Glutamatergic neuron (in vitro differentiated cells): ENCODE data around the gene TMEM72. TPM values are rescaled to one million over a fixed set of nuclear protein-coding genes. Genes with fewer than 3 reads are reported as not detected.

ENCODE experiments used
- DNase-seq: peaks from one replicate; pipeline ENCODE4 v3.0.0; 2022
- H3K27ac Mint-ChIP-seq: one replicate; pipeline ENCODE4 v1.8.0; 2020; ENCODE audit warnings: mild to moderate bottlenecking, mixed read lengths, inconsistent platforms; ENCODE audit not compliant: unreplicated experiment
- H3K27me3 Mint-ChIP-seq: one replicate; pipeline ENCODE4 v1.8.0; 2020; ENCODE audit warnings: mild to moderate bottlenecking, moderate library complexity, mixed read lengths, inconsistent platforms; ENCODE audit not compliant: unreplicated experiment
- H3K36me3 Mint-ChIP-seq: one replicate; pipeline ENCODE4 v1.8.0; 2020; ENCODE audit warnings: mild to moderate bottlenecking, mixed read lengths, inconsistent platforms; ENCODE audit not compliant: unreplicated experiment
- H3K4me1 Mint-ChIP-seq: one replicate; pipeline ENCODE4 v1.8.0; 2020; ENCODE audit warnings: mild to moderate bottlenecking, low read depth, mixed read lengths, inconsistent platforms; ENCODE audit not compliant: unreplicated experiment
- H3K4me3 Mint-ChIP-seq: one replicate; pipeline ENCODE4 v1.8.0; 2020; ENCODE audit warnings: mild to moderate bottlenecking, mixed read lengths, inconsistent platforms; ENCODE audit not compliant: unreplicated experiment
- H3K9me3 Mint-ChIP-seq: one replicate; pipeline ENCODE4 v1.8.0; 2020; ENCODE audit warnings: mild to moderate bottlenecking, moderate library complexity, mixed read lengths, inconsistent platforms; ENCODE audit not compliant: unreplicated experiment
- total RNA-seq: library from RNA; stranded (reverse); fragmentation: NEBNext Ultra II Directional; extraction: Animal tissue kit (Norgen Biotek cat#: 25700); gene quantifications from one replicate; pipeline ENCODE4 v1.2.1, GENCODE V29; 2021; ENCODE audit not compliant: unreplicated experiment
- TF ChIP-seq, protein P1 (sequence below): fragments of 200-600 bp; sonication (generic); IDR thresholded peaks from one replicate; pipeline ENCODE4 v1.5.0; 2021; ENCODE audit not compliant: partially characterized antibody, unreplicated experiment

TMEM72 gene
- total RNA-seq, 1 donor from 2014 or later: not detected

DNA sequence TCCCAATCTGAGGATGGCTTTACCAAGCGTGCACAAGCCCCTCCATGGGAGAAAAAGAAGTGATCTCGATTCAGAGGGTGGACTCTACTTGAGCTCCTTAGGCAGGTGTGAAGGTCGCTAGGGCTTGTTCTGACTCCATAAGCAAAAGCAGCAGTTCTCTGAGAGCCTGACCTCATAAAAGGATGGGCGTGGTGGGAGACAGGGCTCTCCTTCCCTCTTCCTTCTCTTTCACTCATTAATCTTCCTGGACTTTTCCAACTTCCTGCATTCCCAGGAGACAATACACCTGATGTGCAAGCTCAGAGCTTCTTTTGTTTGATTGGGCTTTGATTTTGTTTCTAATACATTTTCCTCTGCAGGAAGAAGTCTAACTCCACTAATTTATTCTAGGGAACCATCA, 22.3 kb upstream of the TMEM72 start:
- H3K9me3 Mint-ChIP-seq: no peaks in the 10 kb centered on the region
- no peaks in the 10 kb centered on the region for H3K27me3 Mint-ChIP-seq
- no peak overlapping the region for H3K4me3 Mint-ChIP-seq
- no peak for DNase-seq
- H3K36me3 Mint-ChIP-seq: no peaks in the 10 kb centered on the region
- no peak overlapping the region for H3K27ac Mint-ChIP-seq
- no peaks in the 10 kb centered on the region for H3K4me1 Mint-ChIP-seq
- TF ChIP-seq, protein P1, sequence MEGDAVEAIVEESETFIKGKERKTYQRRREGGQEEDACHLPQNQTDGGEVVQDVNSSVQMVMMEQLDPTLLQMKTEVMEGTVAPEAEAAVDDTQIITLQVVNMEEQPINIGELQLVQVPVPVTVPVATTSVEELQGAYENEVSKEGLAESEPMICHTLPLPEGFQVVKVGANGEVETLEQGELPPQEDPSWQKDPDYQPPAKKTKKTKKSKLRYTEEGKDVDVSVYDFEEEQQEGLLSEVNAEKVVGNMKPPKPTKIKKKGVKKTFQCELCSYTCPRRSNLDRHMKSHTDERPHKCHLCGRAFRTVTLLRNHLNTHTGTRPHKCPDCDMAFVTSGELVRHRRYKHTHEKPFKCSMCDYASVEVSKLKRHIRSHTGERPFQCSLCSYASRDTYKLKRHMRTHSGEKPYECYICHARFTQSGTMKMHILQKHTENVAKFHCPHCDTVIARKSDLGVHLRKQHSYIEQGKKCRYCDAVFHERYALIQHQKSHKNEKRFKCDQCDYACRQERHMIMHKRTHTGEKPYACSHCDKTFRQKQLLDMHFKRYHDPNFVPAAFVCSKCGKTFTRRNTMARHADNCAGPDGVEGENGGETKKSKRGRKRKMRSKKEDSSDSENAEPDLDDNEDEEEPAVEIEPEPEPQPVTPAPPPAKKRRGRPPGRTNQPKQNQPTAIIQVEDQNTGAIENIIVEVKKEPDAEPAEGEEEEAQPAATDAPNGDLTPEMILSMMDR: no peak

DNA sequence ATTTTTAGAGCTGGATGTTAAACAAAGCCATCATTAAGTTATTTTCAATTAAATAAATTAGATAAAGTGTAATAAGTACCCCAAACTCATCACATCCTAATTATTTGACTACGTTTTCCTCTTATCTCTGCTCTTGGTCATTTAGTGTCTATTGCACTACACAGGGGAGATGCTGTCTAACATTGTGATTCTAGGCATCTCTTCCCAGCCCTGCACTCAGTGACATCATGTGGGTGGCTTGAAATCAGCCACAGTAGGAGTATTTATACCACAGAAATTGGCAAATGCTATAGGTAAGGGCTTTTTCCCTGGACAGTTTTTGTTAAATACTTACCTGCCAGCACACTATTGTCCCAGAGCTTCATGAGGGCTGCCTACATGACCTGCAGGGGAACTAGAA, 21.3 kb upstream of the TMEM72 start:
- Mint-ChIP-seq H3K27me3 (no peaks in the 10 kb centered on the region), H3K36me3 (no peaks in the 10 kb centered on the region), H3K27ac (no peak overlapping the region), H3K9me3 (no peaks in the 10 kb centered on the region), H3K4me3 (no peak overlapping the region), H3K4me1 (no peaks in the 10 kb centered on the region)
- TF ChIP-seq, protein P1: no peak
- DNase-seq: no peak

DNA sequence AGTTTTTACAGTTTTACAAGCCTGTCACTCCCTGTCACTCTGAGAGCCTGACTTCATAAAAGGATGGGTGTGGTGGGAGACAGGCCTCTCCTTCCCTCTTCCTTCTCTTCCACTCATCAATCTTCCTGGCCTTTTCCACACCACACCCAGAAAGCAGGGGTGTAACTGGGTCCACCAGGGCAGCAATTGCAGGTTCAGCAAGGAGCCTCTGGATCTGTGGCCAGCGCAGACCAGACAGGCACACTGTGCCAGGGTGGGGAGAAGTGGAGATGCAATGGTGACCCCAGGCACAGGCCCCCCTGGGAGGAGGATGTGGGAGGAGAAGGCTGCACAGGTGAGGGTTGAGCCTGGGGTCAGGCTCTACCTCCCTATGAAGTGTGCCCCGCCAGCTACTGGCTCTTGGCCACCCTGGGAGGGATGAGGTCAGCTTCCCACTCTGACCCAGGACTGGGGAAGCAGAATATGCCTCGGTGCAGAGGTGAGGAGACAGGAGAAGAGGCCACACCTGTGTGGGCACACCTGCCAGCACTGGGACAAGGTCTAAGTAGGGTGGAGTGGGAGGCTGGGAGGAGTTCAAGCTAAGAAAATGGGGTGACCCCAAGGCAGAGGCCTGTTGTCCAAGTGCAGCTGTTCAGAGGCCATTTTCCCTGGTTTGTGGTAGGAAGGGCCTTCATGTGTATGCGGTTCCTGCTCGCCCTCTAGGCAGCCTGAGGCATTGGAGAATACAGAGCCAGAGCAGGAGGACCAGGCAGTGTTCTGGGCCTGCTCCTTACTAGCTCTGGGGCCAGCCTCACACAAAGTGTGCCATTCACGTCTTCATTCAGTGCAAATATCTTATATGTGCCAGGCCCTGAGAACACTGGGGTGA, 20.2 kb upstream of the TMEM72 start:
- Mint-ChIP-seq H3K4me1 (no peaks in the 10 kb centered on the region), H3K4me3 (no peak overlapping the region), H3K9me3 (no peaks in the 10 kb centered on the region), H3K36me3 (no peaks in the 10 kb centered on the region), H3K27me3 (peaks cover 2% of the 10 kb centered on the region), H3K27ac (no peak overlapping the region)
- TF ChIP-seq, protein P1: no peak
- no peak for DNase-seq

GRCh38 chr10:44891721-44892120, 19.4 kb upstream of the TMEM72 start:
- DNase-seq: no peak
- no peak overlapping the region for H3K27ac Mint-ChIP-seq
- no peaks in the 10 kb centered on the region for H3K36me3 Mint-ChIP-seq
- TF ChIP-seq, protein P1: no peak
- H3K4me1 Mint-ChIP-seq: no peaks in the 10 kb centered on the region
- no peak overlapping the region for H3K4me3 Mint-ChIP-seq
- H3K27me3 Mint-ChIP-seq: peaks cover 2% of the 10 kb centered on the region
- H3K9me3 Mint-ChIP-seq: no peaks in the 10 kb centered on the region

GRCh38 chr10:44893604-44894468, 17.3 kb upstream of the TMEM72 start:
- Mint-ChIP-seq H3K36me3 (peaks cover 3% of the 10 kb centered on the region), H3K4me3 (no peak overlapping the region), H3K4me1 (peaks cover 5% of the 10 kb centered on the region), H3K9me3 (no peaks in the 10 kb centered on the region), H3K27me3 (peaks cover 7% of the 10 kb centered on the region), H3K27ac (no peak overlapping the region)
- TF ChIP-seq, protein P1: no peak
- no peak for DNase-seq
